ENCODE data around the gene TTC23L. TPM values are rescaled to one million over a fixed set of nuclear protein-coding genes. Genes with fewer than 3 reads are reported as not detected.
A peak's percentile ranks its signal among the peaks of the same experiment; 100 is the strongest.
"Not testable (repeated sequence)": the region's sequence is repeated elsewhere in the genome, so short reads cannot be mapped to it uniquely, and the experiment has no call there.

TTC23L gene
- total RNA-seq, 1 donor from 2014 or later, result not detected

DNA sequence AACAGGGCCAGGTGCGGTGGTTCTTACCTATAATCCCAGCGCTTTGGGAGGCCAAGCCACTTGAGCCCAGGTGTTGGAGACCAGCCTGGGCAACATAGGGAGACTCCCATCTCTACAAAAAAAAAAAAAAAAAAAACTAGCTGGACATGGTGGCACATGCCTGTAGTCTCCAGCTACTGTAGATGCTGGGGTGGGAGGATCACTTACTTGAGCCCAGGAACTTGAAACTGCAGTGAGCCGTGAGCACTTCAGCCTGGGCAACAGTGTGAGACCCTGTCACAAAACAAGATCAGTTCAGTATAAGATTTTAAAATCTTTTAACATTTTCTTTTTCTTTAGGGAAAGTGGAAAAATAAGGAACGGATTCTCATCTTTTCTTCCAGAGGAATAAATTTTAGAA is 79.1 kb downstream of the TTC23L start:
- DNase-seq (ENCODE audit: low spot score), result no peak
- peak overlapping the region; percentile 82 for H3K27ac Mint-ChIP-seq
- H3K4me3 Mint-ChIP-seq (ENCODE audit: low read depth), result no peak overlapping the region

DNA sequence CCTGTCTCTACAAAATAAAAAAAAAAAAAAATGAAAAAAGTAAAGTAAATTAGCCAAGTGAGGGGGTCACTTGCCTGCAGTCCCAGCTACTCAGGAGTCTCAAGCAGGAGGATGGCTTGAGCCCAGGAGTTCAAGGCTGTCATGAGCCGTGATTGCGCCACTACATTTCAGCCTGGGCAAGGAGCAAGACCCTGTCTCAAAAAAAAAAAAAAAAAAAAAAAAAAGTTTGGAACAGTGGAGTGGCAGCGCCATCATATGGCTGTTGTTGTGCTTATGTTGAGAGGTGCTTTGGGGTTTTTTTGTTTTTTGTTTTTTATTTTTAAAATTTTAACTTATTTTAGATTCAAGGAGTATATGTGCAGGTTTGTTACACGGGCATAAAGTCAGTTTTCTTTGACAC is 80.1 kb downstream of the TTC23L start:
- H3K9me3 Mint-ChIP-seq, result no peaks in the 10 kb centered on the region
- H3K27ac Mint-ChIP-seq, result no peak overlapping the region
- peaks cover 65% of the 10 kb centered on the region for H3K36me3 Mint-ChIP-seq (ENCODE audit: low read depth)
- no peaks in the 10 kb centered on the region for H3K27me3 Mint-ChIP-seq (ENCODE audit: low read depth)
- intact Hi-C loops (cut with micrococcal nuclease), result loop anchor here (10.0 kb wide), 1 partner anchor 1474 kb away; the partner anchor contains the start of gene TARS1
- peaks cover 29% of the 10 kb centered on the region for H3K4me1 Mint-ChIP-seq (ENCODE audit: low read depth)
- no peak overlapping the region for H3K4me3 Mint-ChIP-seq (ENCODE audit: low read depth)
- DNase-seq (ENCODE audit: low spot score), result no peak

More for the DNA sequence above, 79.1 kb downstream of the TTC23L start:
- intact Hi-C loops (cut with micrococcal nuclease), result loop anchor here (10.0 kb wide), 1 partner anchor 1473 kb away; the partner anchor contains the start of gene TARS1
- peaks cover 61% of the 10 kb centered on the region for H3K36me3 Mint-ChIP-seq (ENCODE audit: low read depth)
- H3K4me1 Mint-ChIP-seq (ENCODE audit: low read depth), result peaks cover 26% of the 10 kb centered on the region
- no peaks in the 10 kb centered on the region for H3K27me3 Mint-ChIP-seq (ENCODE audit: low read depth)
- H3K9me3 Mint-ChIP-seq, result no peaks in the 10 kb centered on the region

DNA sequence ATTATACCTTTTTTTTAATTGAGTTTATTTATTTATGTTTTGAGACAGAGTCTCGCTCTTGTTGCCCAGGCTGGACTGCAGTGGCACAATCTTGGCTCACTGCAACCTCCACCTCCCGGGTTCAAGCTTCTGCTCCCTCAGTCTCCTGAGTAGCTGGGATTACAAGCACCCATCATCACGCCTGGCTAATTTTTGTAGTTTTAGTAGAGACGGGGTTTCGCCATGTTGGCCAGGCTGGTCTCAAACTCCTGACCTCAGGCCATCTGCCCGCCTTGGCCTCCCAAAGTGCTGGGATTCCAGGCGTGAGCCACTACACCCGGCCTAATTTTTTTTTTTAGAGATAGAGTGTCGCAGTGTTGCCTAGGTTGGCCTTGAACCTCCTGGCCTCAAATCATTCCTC is 84.3 kb downstream of the TTC23L start:
- H3K27ac Mint-ChIP-seq, result peak overlapping the region; percentile 53
- H3K27me3 Mint-ChIP-seq (ENCODE audit: low read depth); H3K4me3 Mint-ChIP-seq (ENCODE audit: low read depth); DNase-seq (ENCODE audit: low spot score); intact Hi-C loops (cut with micrococcal nuclease); H3K9me3 Mint-ChIP-seq: not testable (repeated sequence)
- peaks cover 70% of the 10 kb centered on the region for H3K36me3 Mint-ChIP-seq (ENCODE audit: low read depth)
- H3K4me1 Mint-ChIP-seq (ENCODE audit: low read depth), result peaks cover 26% of the 10 kb centered on the region

DNA sequence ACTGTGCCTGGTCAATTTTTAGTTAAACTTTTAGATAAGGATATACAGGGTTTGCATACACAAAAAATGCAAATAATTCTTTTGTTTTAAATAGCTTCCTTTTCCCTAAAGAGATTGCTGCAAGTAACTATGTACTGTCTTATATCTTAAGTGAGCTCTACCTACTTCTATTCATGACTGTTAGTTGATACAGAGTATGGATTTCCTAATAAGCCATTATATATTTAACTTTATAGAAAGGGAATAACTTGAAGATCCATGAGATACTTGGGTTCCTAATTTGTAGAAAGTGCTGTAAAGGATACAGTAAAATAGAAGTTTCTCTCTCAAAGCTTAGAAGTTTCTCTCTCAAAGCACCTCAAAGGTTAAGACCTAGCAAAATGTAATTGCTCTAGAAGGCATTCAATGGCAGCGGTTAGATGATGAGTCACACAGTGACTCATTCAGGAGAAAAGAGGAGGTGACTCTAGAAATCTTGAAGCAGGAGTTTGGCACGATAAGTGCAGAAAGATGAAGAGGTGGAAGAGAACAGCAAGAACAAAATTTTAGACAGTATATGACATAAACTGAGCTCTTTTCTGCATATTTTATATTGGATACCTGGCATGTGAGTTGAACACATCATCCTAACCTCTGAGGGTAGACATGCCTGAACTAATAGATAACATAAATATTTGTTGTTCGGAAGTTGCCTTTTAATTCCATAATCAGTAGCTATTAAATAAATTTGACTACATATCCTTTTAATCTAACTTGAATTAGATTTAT is 84.9 kb downstream of the TTC23L start:
- Mint-ChIP-seq H3K27ac (peak overlapping the region; percentile 53), H3K36me3 (ENCODE audit: low read depth) (peaks cover 66% of the 10 kb centered on the region), H3K4me3 (ENCODE audit: low read depth) (peak overlapping the region; percentile 2), H3K9me3 (no peaks in the 10 kb centered on the region), H3K27me3 (ENCODE audit: low read depth) (no peaks in the 10 kb centered on the region), H3K4me1 (ENCODE audit: low read depth) (peaks cover 29% of the 10 kb centered on the region)
- intact Hi-C loops (cut with micrococcal nuclease), result loop anchor here (1.0 kb wide), 1 partner anchor 9 kb away; the partner anchor contains the start of genes BRIX1 and RAD1
- peak; percentile 32 for DNase-seq (ENCODE audit: low spot score)

DNA sequence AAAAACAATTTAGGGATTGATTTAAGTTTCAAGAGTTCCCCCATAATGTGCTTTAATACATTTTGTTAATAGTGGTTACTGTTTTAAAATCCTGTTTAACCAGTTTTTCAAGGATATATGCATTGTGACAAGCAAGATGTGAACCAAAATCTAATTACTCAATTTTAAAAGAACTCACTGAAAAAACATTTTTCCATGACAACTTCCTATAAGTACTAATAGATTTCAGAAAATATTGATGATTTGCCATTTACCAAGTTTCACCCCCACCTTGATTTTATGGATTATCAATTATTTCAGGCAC is 85.5 kb downstream of the TTC23L start:
- Mint-ChIP-seq H3K9me3 (no peaks in the 10 kb centered on the region), H3K4me1 (ENCODE audit: low read depth) (peaks cover 31% of the 10 kb centered on the region), H3K36me3 (ENCODE audit: low read depth) (peaks cover 66% of the 10 kb centered on the region), H3K4me3 (ENCODE audit: low read depth) (no peak overlapping the region), H3K27me3 (ENCODE audit: low read depth) (no peaks in the 10 kb centered on the region), H3K27ac (peak overlapping the region; percentile 53)
- intact Hi-C loops (cut with micrococcal nuclease), result loop anchor here (1.0 kb wide), 1 partner anchor 9 kb away; the partner anchor contains the start of genes BRIX1 and RAD1
- DNase-seq (ENCODE audit: low spot score), result no peak

DNA sequence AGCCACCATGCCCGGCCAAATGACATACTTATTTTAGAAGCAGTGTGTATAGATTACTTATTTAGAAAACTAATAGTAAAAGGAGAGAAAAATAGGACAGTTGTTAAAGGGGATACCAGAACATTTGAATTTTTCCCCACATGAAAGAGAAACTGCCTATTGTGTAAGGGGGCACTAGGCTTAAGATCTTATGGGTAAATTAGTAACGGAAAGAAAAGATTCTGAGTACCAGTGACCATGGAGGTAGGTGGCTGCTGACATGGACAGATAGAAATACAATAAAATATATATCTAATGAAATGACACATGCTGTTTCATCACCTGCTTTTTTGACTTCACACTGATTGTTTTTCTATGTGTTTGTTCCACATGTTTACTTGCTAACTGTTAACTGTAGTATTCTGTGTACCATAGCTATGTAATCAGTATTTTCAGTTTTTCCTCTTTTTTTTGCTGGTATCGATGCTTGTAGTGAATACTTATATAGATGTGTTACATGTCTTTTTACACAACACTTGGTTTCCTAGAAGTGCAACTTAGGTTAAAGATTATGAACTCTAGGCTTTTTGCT is 87.4 kb downstream of the TTC23L start:
- Mint-ChIP-seq H3K4me1 (ENCODE audit: low read depth) (peaks cover 39% of the 10 kb centered on the region), H3K27ac (no peak overlapping the region), H3K27me3 (ENCODE audit: low read depth) (no peaks in the 10 kb centered on the region), H3K9me3 (no peaks in the 10 kb centered on the region), H3K4me3 (ENCODE audit: low read depth) (no peak overlapping the region), H3K36me3 (ENCODE audit: low read depth) (peaks cover 57% of the 10 kb centered on the region)
- DNase-seq (ENCODE audit: low spot score), result no peak
- intact Hi-C loops (cut with micrococcal nuclease), result loop anchor here (5.0 kb wide), 1 partner anchor 1951 kb away; the partner anchor contains the start of gene NIPBL

DNA sequence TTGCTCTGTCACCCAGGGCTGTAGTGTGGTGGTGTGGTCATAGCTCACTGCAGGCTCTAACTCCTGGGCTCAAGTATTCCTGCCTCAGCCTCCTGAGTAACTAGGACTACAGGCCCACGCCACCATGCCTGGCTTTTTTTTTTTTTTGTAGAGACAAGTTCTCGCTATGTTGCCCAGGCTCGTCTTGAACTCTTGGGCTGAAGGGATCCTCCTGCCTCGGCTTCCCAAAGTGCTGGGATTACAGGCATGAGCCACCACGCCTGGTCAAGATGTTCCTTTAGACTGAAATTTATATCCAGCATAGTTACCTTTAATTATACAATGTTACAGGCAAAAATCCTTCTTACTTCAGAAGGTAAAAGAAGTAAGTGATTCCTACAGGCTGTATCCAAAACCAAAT is 88.8 kb downstream of the TTC23L start:
- Mint-ChIP-seq H3K4me3 (ENCODE audit: low read depth) (no peak overlapping the region), H3K9me3 (no peaks in the 10 kb centered on the region), H3K4me1 (ENCODE audit: low read depth) (peaks cover 42% of the 10 kb centered on the region), H3K27ac (no peak overlapping the region), H3K36me3 (ENCODE audit: low read depth) (peaks cover 53% of the 10 kb centered on the region), H3K27me3 (ENCODE audit: low read depth) (no peaks in the 10 kb centered on the region)
- no peak for DNase-seq (ENCODE audit: low spot score)
- intact Hi-C loops (cut with micrococcal nuclease), result loop anchor here (5.0 kb wide), 1 partner anchor 1950 kb away; the partner anchor contains the start of gene NIPBL

DNA sequence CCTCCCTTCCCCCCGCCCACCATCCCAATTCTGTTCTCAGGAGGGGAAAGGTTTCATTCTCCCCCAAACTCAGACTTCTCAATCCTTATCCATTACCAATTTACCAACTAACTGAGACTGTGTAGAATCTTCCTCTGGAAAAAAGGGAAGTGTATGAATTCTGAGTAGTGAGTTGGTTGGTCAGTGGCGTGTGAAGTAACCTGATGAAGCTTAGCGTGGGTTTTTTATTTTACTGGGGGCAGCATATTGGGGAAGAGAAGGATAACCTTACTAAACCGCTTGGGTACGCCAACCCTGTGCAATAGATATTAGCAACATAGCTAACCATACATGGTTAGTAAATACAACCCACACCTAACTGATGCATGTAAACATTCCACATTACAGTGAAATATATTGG is 89.3 kb downstream of the TTC23L start:
- Mint-ChIP-seq H3K27me3 (ENCODE audit: low read depth) (no peaks in the 10 kb centered on the region), H3K4me3 (ENCODE audit: low read depth) (no peak overlapping the region), H3K9me3 (no peaks in the 10 kb centered on the region), H3K4me1 (ENCODE audit: low read depth) (peaks cover 40% of the 10 kb centered on the region), H3K36me3 (ENCODE audit: low read depth) (peaks cover 50% of the 10 kb centered on the region), H3K27ac (no peak overlapping the region)
- intact Hi-C loops (cut with micrococcal nuclease), result loop anchor here (5.0 kb wide), 1 partner anchor 1949 kb away; the partner anchor contains the start of gene NIPBL
- no peak for DNase-seq (ENCODE audit: low spot score)

DNA sequence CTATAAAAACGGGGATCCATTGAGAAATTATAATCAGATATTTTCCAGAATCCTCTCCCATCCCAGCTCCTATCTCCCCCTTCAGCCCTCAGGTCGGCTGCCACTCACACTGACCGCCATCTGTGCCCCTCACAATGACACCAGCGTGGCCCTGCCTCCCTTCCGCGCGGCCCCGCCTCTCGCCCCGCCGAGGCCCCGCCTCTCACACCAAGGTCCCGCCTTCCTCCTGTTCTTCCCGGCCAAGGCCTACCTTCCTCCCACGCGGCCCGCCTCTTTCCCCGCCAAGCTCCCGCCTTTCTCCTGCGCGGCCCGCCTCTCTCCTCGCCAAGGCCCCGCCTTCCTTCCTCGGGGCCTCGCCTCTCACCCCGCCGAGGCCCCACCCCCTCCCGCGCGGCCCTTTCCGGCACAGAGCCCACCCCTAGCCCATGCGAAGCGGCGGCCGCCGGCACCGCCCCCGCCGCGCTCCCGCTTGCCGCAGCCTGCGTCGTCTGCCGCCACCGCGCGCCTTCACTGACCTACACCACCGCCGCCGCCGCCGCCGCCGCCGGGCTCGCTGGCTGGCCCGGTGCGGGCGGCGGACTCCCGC is 90.3 kb downstream of the TTC23L start, which contains the start of gene DNAJC21:
Gene DNAJC21 (plus strand): TSS at position 426 of the 586 bp plus-strand sequence. CDS start 261 bp downstream, outside the sequence.
- no peaks in the 10 kb centered on the region for H3K27me3 Mint-ChIP-seq (ENCODE audit: low read depth)
- H3K27ac Mint-ChIP-seq, result peak within 1 kb of the TSS; percentile 92
- peak within 1 kb of the TSS; percentile 96 for H3K4me3 Mint-ChIP-seq (ENCODE audit: low read depth)
- peaks cover 37% of the 10 kb centered on the region for H3K4me1 Mint-ChIP-seq (ENCODE audit: low read depth)
- H3K36me3 Mint-ChIP-seq (ENCODE audit: low read depth), result peaks cover 48% of the 10 kb centered on the region
- intact Hi-C loops (cut with micrococcal nuclease), result loop anchor here (1.0 to 5.0 kb wide), 3 partner anchors 14 to 1948 kb away; partner anchors contain the start of genes BRIX1, NIPBL, RAD1 and SKP2
- DNase-seq (ENCODE audit: low spot score), result peak; percentile 97
- H3K9me3 Mint-ChIP-seq, result no peaks in the 10 kb centered on the region

DNA sequence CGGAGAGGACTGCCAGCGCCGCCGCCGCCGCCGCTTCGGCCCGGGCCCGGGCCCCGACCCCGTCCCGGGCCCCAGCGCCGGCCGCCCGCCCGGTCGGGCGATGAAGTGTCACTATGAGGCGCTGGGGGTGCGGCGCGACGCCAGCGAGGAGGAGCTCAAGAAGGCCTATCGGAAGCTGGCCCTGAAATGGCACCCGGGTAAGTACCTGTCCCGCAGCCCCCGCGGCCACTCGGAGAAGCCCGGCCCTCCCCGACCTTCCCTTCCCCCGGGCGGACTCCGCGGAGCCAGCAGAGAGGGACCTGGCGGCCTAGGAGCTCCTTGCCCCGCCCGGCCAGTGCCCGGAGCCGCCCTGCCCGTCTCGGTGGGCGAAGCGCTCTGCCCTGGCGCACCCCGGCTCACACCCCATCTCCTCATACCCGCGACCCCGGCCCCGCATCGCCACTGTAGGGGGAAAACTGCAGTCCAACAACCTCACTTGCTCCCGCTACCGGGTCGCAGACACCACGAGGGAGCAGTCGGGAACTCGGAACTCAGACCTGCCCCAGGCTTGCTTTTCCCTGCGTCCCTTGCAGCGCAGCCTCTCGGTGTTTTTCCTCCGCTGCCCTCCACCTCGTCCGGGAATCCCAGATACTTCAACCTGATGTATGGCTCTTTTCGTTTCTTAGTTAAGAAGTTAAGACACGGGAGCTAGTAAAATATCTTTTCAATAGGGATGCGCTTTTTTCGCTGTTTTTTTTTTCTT is 90.9 kb downstream of the TTC23L start:
- Mint-ChIP-seq H3K36me3 (ENCODE audit: low read depth) (peaks cover 44% of the 10 kb centered on the region), H3K27me3 (ENCODE audit: low read depth) (no peaks in the 10 kb centered on the region), H3K27ac (peak overlapping the region; percentile 92), H3K9me3 (no peaks in the 10 kb centered on the region), H3K4me3 (ENCODE audit: low read depth) (peak overlapping the region; percentile 96), H3K4me1 (ENCODE audit: low read depth) (peaks cover 35% of the 10 kb centered on the region)
- peak; percentile 78 for DNase-seq (ENCODE audit: low spot score)
- intact Hi-C loops (cut with micrococcal nuclease), result loop anchor here (1.0 to 5.0 kb wide), 3 partner anchors 15 to 1947 kb away; partner anchors contain the start of genes BRIX1, NIPBL, RAD1 and SKP2

DNA sequence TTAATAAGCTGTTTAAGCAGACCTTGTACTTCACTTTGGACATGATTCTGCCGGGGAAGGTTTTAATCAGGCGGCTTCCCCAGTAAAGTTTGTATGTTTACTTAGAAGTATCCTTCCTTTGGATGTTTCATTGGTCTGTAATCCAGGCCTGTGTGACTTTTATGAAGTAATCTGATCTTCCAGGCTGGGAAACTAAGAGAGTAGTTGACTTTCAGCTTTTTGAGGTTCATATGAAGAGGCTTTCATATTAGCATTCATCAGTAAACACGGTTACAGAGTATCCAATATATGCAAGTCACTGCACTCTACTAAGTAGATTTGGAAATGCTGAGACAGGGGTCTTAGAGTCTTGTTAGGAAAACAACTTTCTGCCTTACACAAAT is 91.5 kb downstream of the TTC23L start:
- no peak for DNase-seq (ENCODE audit: low spot score)
- intact Hi-C loops (cut with micrococcal nuclease), result no loop called here
- Mint-ChIP-seq H3K4me3 (ENCODE audit: low read depth) (peak overlapping the region; percentile 96), H3K36me3 (ENCODE audit: low read depth) (peaks cover 43% of the 10 kb centered on the region), H3K27me3 (ENCODE audit: low read depth) (no peaks in the 10 kb centered on the region), H3K4me1 (ENCODE audit: low read depth) (peaks cover 36% of the 10 kb centered on the region), H3K9me3 (no peaks in the 10 kb centered on the region), H3K27ac (peak overlapping the region; percentile 92)

DNA sequence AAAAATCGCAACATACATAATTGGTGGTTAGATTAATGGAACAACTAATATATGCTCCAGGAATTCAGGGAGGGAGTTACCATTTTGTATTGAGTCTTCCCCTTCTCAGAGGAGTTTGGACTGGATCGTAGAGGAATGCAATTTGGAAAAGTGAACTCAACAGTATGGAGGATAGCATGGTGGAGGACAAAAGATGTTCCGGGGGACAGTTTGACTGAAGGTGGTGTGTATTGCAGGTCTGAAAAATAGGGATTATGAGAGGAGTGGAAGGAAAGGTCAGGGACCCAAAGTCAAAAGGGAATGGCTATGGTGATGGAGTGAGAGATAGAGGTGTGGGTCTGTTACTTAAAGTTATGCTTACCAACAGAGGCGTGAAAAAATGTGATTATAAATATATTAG is 91.9 kb downstream of the TTC23L start:
- Mint-ChIP-seq H3K36me3 (ENCODE audit: low read depth) (peaks cover 44% of the 10 kb centered on the region), H3K4me1 (ENCODE audit: low read depth) (peaks cover 34% of the 10 kb centered on the region), H3K4me3 (ENCODE audit: low read depth) (peak overlapping the region; percentile 96), H3K27me3 (ENCODE audit: low read depth) (no peaks in the 10 kb centered on the region), H3K27ac (peak overlapping the region; percentile 92), H3K9me3 (no peaks in the 10 kb centered on the region)
- intact Hi-C loops (cut with micrococcal nuclease), result no loop called here
- no peak for DNase-seq (ENCODE audit: low spot score)
